Neural cell (in vitro differentiated cells): ENCODE data around the gene KLK11.

Source experiments
- CTCF ChIP-seq: fragments of 450-650 bp; IDR thresholded peaks from 2 replicates; pipeline ENCODE4 v1.5.1; 2014; ENCODE audit warnings: antibody characterized with exemption, mild to moderate bottlenecking, moderate library complexity; ENCODE audit not compliant: poor library complexity, severe bottlenecking
- EP300 ChIP-seq: fragments of 450-650 bp; conservative IDR thresholded peaks from 2 replicates; pipeline ENCODE4 v1.6.1; 2014; ENCODE audit warnings: antibody characterized with exemption, mild to moderate bottlenecking, moderate library complexity; ENCODE audit not compliant: poor library complexity, severe bottlenecking
- EZH2 ChIP-seq: fragments of 200-600, 300-800 bp; shearing (Covaris generic), sonication (generic); IDR thresholded peaks from 2 replicates; pipeline ENCODE4 v1.6.1; 2014; ENCODE audit warnings: antibody characterized with exemption, low read length, borderline replicate concordance, mild to moderate bottlenecking; ENCODE audit not compliant: insufficient read depth, poor library complexity, severe bottlenecking
- POLR2AphosphoS5 ChIP-seq: IDR thresholded peaks from 2 replicates; pipeline ENCODE4 v1.6.1; 2012
- RAD21 ChIP-seq: fragments of 450-650 bp; conservative IDR thresholded peaks from 2 replicates; pipeline ENCODE4 v1.6.1; 2014; ENCODE audit warnings: antibody characterized with exemption, mild to moderate bottlenecking, moderate library complexity
- REST ChIP-seq: IDR thresholded peaks from 2 replicates; pipeline ENCODE4 v1.6.1; 2012; ENCODE audit warnings: borderline replicate concordance
- SMC3 ChIP-seq: fragments of 450-650 bp; conservative IDR thresholded peaks from 2 replicates; pipeline ENCODE4 v1.6.1; 2014; ENCODE audit warnings: antibody characterized with exemption, mild to moderate bottlenecking, moderate library complexity; ENCODE audit not compliant: poor library complexity

GRCh38 chr19:51075998-51076397 is 49.6 kb upstream of the KLK11 start:
- no peak for TF ChIP-seq CTCF
- TF ChIP-seq REST = no peak
- TF ChIP-seq POLR2AphosphoS5 = no peak
- TF ChIP-seq EZH2 = no peak
- no peak for TF ChIP-seq EP300
- TF ChIP-seq SMC3 = no peak
- no peak for TF ChIP-seq RAD21
